Tibial nerve (tissue), 4 donors: ENCODE measurements around the gene ATP7B.

Source experiments
- EP300 ChIP-seq, 2 donors: sonication (generic); formaldehyde crosslinking; IDR thresholded peaks; one replicate each; pipeline ENCODE4 v1.6.1; 2017; ENCODE audit warnings: antibody characterized with exemption in 2 of 2, mild to moderate bottlenecking in 1 of 2
- POLR2A ChIP-seq, 2 donors: fragments of 450-650 bp; IDR thresholded peaks; one replicate each; pipeline ENCODE4 v1.6.1; 2017; ENCODE audit warnings: antibody characterized with exemption in 2 of 2, mild to moderate bottlenecking in 2 of 2, moderate library complexity in 2 of 2
- TF ChIP-seq, protein P1 (sequence below), 5 experiments: fragments of 200-600 bp in 3 of 5; fragments of 450-650 bp in 2 of 5; sonication (generic) in 3 of 5; IDR thresholded peaks; one replicate each; pipeline ENCODE4 v1.5.1; 2016 to 2019; ENCODE audit warnings: antibody characterized with exemption in 5 of 5, mild to moderate bottlenecking in 3 of 5, moderate library complexity in 2 of 5

DNA sequence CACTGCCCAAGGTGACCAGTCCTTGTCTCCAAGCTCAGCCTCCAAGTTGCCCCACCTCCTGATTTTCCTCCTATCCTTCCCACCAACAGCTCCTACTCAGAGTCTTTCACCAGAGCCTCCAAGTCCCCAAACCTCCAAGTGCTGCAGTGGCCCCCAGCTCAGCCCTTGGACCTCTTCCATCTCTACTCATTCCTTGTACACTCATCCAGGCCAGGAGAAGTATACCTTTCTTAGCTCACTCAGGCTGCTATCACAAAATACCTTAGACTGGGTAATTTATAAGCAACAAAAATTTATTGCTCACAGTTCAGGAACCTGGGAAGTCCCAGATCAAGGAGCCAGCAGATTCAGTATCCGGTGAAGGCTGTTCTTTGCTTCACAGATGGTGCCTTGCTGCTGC is 11.3 kb downstream of the ATP7B start:
- TF ChIP-seq, protein P1, sequence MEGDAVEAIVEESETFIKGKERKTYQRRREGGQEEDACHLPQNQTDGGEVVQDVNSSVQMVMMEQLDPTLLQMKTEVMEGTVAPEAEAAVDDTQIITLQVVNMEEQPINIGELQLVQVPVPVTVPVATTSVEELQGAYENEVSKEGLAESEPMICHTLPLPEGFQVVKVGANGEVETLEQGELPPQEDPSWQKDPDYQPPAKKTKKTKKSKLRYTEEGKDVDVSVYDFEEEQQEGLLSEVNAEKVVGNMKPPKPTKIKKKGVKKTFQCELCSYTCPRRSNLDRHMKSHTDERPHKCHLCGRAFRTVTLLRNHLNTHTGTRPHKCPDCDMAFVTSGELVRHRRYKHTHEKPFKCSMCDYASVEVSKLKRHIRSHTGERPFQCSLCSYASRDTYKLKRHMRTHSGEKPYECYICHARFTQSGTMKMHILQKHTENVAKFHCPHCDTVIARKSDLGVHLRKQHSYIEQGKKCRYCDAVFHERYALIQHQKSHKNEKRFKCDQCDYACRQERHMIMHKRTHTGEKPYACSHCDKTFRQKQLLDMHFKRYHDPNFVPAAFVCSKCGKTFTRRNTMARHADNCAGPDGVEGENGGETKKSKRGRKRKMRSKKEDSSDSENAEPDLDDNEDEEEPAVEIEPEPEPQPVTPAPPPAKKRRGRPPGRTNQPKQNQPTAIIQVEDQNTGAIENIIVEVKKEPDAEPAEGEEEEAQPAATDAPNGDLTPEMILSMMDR (IDR thresholded peaks at IDR 0.05): no peak
- no peak for TF ChIP-seq POLR2A (IDR thresholded peaks at IDR 0.05)
- TF ChIP-seq EP300 (IDR thresholded peaks at IDR 0.05): no peak
